H9 (cell line): ENCODE measurements around the gene CD300LG. TPM values are rescaled to one million over a fixed set of nuclear protein-coding genes. Genes with fewer than 3 reads are reported as not detected.

ENCODE experiments used
- DNase-seq: peaks from one replicate; pipeline ENCODE4 v3.0.0-alpha.2; 2017
- H2AFZ ChIP-seq: one replicate; pipeline ENCODE4 v1.6.1; 2013; ENCODE audit warnings: mild to moderate bottlenecking, low read length, control low read depth, moderate library complexity
- H2AK5ac ChIP-seq: 2 replicates; pipeline ENCODE4 v1.6.1; 2013; ENCODE audit warnings: low read length, control low read depth, mixed read lengths; ENCODE audit not compliant: insufficient read length
- H2BK120ac ChIP-seq: one replicate; pipeline ENCODE4 v1.6.1; 2013; ENCODE audit warnings: low read depth, mild to moderate bottlenecking, low read length, control low read depth, inconsistent platforms; ENCODE audit not compliant: poor library complexity, severe bottlenecking
- H2BK12ac ChIP-seq: 2 replicates; pipeline ENCODE4 v1.6.1; 2013; ENCODE audit warnings: low read length, control low read depth, mixed read lengths, low read depth; ENCODE audit not compliant: insufficient read length
- H2BK15ac ChIP-seq: 2 replicates; pipeline ENCODE4 v1.6.1; 2013; ENCODE audit warnings: low read depth, low read length, control low read depth
- H2BK20ac ChIP-seq: one replicate; pipeline ENCODE4 v1.6.1; 2013; ENCODE audit warnings: low read depth, mild to moderate bottlenecking, low read length, control low read depth, inconsistent platforms; ENCODE audit not compliant: poor library complexity, severe bottlenecking
- H2BK5ac ChIP-seq: 2 replicates; pipeline ENCODE4 v1.6.1; 2013; ENCODE audit warnings: low read length, control low read depth, mixed read lengths; ENCODE audit not compliant: insufficient read length
- H3K14ac ChIP-seq: 2 replicates; pipeline ENCODE4 v1.6.1; 2013; ENCODE audit warnings: low read length, control low read depth; ENCODE audit not compliant: insufficient read depth
- H3K18ac ChIP-seq: 2 replicates; pipeline ENCODE4 v1.6.1; 2013; ENCODE audit warnings: low read depth, mild to moderate bottlenecking, mixed read lengths, low read length, control low read depth; ENCODE audit not compliant: insufficient read length
- H3K23ac ChIP-seq: 2 replicates; pipeline ENCODE4 v1.6.1; 2013; ENCODE audit warnings: low read length, control low read depth, mixed read lengths, low read depth; ENCODE audit not compliant: insufficient read length
- H3K23me2 ChIP-seq: 2 replicates; pipeline ENCODE4 v1.6.1; 2013; ENCODE audit warnings: low read depth, mild to moderate bottlenecking, mixed read lengths, low read length, control low read depth; ENCODE audit not compliant: insufficient read length, poor library complexity, severe bottlenecking
- H3K27ac ChIP-seq: 2 replicates; pipeline ENCODE4 v1.5.1; 2013; ENCODE audit warnings: low read length, control low read depth, mixed read lengths, low read depth; ENCODE audit not compliant: insufficient read length
- H3K27me3 ChIP-seq: 2 replicates; pipeline ENCODE4 v1.6.1; 2013; ENCODE audit warnings: low read length, control low read depth, inconsistent platforms; ENCODE audit not compliant: insufficient read depth
- H3K4ac ChIP-seq: 2 replicates; pipeline ENCODE4 v1.6.1; 2013; ENCODE audit warnings: low read depth, mild to moderate bottlenecking, control low read depth, inconsistent platforms, low read length, moderate library complexity
- H3K4me1 ChIP-seq: 2 replicates; pipeline ENCODE4 v1.6.1; 2013; ENCODE audit warnings: low read length, control low read depth, inconsistent platforms; ENCODE audit not compliant: insufficient read depth
- H3K4me2 ChIP-seq: 2 replicates; pipeline ENCODE4 v1.6.1; 2013; ENCODE audit warnings: low read length, control low read depth, mixed read lengths; ENCODE audit not compliant: insufficient read length, insufficient read depth
- H3K56ac ChIP-seq: 2 replicates; pipeline ENCODE4 v1.6.1; 2013; ENCODE audit warnings: low read depth, mild to moderate bottlenecking, mixed read lengths, low read length, control low read depth; ENCODE audit not compliant: insufficient read length
- H3K79me1 ChIP-seq: 2 replicates; pipeline ENCODE4 v1.6.1; 2013; ENCODE audit warnings: low read depth, mild to moderate bottlenecking, moderate library complexity, low read length, control low read depth, inconsistent platforms; ENCODE audit not compliant: insufficient read depth, poor library complexity, severe bottlenecking
- H3K79me2 ChIP-seq: 2 replicates; pipeline ENCODE4 v1.6.1; 2013; ENCODE audit warnings: low read length, control low read depth, inconsistent platforms; ENCODE audit not compliant: insufficient read depth
- H3K9ac ChIP-seq: 2 replicates; pipeline ENCODE4 v1.6.1; 2013; ENCODE audit warnings: low read length, control low read depth, mixed read lengths; ENCODE audit not compliant: insufficient read length; ENCODE audit errors: extremely low read depth
- H3K9me3 ChIP-seq: one replicate; pipeline ENCODE4 v1.6.1; 2013; ENCODE audit warnings: low read depth, low read length, inconsistent platforms; ENCODE audit not compliant: control insufficient read depth
- H3T11ph ChIP-seq: one replicate; pipeline ENCODE4 v1.6.1; 2013; ENCODE audit warnings: mild to moderate bottlenecking, low read length, control low read depth, inconsistent platforms
- H4K20me1 ChIP-seq: one replicate; pipeline ENCODE4 v1.6.1; 2013; ENCODE audit not compliant: control insufficient read depth, insufficient read length, insufficient read depth
- H4K5ac ChIP-seq: 2 replicates; pipeline ENCODE4 v1.6.1; 2013; ENCODE audit warnings: low read depth, mild to moderate bottlenecking, mixed read lengths, low read length, control low read depth; ENCODE audit not compliant: insufficient read length
- H4K8ac ChIP-seq: replicated peaks from 2 replicates; pipeline ENCODE4 v1.6.1; 2013; ENCODE audit warnings: low read length, control low read depth, mixed read lengths, low read depth; ENCODE audit not compliant: insufficient read length
- H4K91ac ChIP-seq: 2 replicates; pipeline ENCODE4 v1.6.1; 2013; ENCODE audit warnings: low read depth, mild to moderate bottlenecking, moderate library complexity, mixed read lengths, low read length, control low read depth; ENCODE audit not compliant: insufficient read length
- H3K27ac Mint-ChIP-seq, 3 experiments: 2 replicates in 2 of 3; 3 replicates in 1 of 3; pipeline ENCODE4 v1.8.0; 2020 to 2021; ENCODE audit warnings: mixed read lengths in 3 of 3, mild to moderate bottlenecking in 1 of 3, moderate library complexity in 1 of 3
- H3K27me3 Mint-ChIP-seq: 2 replicates; pipeline ENCODE4 v1.8.0; 2021; ENCODE audit warnings: low read depth, mild to moderate bottlenecking, moderate library complexity, mixed read lengths
- H3K36me3 Mint-ChIP-seq, 3 experiments: 2 replicates in 2 of 3; 3 replicates in 1 of 3; pipeline ENCODE4 v1.8.0; 2020 to 2021; ENCODE audit warnings: low read depth in 3 of 3, mixed read lengths in 3 of 3; ENCODE audit not compliant: insufficient read depth in 1 of 3
- H3K4me1 Mint-ChIP-seq, 2 experiments: 2 replicates each; pipeline ENCODE4 v1.8.0; 2020; ENCODE audit warnings: mixed read lengths in 2 of 2
- H3K4me3 Mint-ChIP-seq, 2 experiments: 2 replicates in 1 of 2; 3 replicates in 1 of 2; pipeline ENCODE4 v1.8.0; 2020 to 2021; ENCODE audit warnings: mild to moderate bottlenecking in 2 of 2, mixed read lengths in 2 of 2, moderate library complexity in 1 of 2
- H3K9me3 Mint-ChIP-seq, 2 experiments: 2 replicates in 1 of 2; 3 replicates in 1 of 2; pipeline ENCODE4 v1.8.0; 2020; ENCODE audit warnings: mild to moderate bottlenecking in 2 of 2, mixed read lengths in 2 of 2, moderate library complexity in 1 of 2
- CTCF ChIP-seq: fragments of 200-600 bp; sonication (generic); conservative IDR thresholded peaks from 3 replicates; pipeline ENCODE4 v1.8.0; 2021; ENCODE audit warnings: antibody characterized with exemption, mild to moderate bottlenecking
- WGBS: extraction: QIAGEN DNeasy Blood & Tissue Kit; methylation state at CpG from one replicate; pipeline ENCODE4 v1.1.7; 2013; ENCODE audit warnings: missing lambda C conversion rate, low lambda C conversion rate, mixed read lengths; ENCODE audit not compliant: insufficient read length; ENCODE audit errors: extremely low coverage; 5-methylcytosine and 5-hydroxymethylcytosine counted together
- total RNA-seq: library from RNA; stranded (reverse); gene quantifications from 2 replicates; pipeline ENCODE4 v1.2.1, GENCODE V29; 2021

The CD300LG gene
- total RNA-seq, 1 experiment from 2014 or later, result not detected

DNA sequence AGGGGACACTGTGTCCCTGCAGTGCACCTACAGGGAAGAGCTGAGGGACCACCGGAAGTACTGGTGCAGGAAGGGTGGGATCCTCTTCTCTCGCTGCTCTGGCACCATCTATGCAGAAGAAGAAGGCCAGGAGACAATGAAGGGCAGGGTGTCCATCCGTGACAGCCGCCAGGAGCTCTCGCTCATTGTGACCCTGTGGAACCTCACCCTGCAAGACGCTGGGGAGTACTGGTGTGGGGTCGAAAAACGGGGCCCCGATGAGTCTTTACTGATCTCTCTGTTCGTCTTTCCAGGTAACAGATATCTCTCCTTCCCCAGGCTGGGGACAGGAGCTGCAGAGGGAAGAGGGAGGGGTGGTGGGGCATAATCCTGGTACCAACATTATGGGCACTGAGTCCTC is 1.6 kb downstream of the CD300LG start:
- no peak for DNase-seq
- Histone ChIP-seq H2AK5ac (no peak overlapping the region), H4K20me1 (no peaks in the 10 kb centered on the region), H4K91ac (no peak overlapping the region), H3K56ac (no peak overlapping the region), H2BK5ac (no peak overlapping the region), H3K23ac (no peak overlapping the region), H3K27ac (no peak overlapping the region), H3K4me1 (peaks cover 4% of the 10 kb centered on the region), H3K4me2 (no peak overlapping the region), H3T11ph (no peak overlapping the region), H3K27me3 (no peaks in the 10 kb centered on the region; the same call in 1 of the 2 replicates), H3K79me1 (no peaks in the 10 kb centered on the region), H2BK12ac (no peak overlapping the region), H3K4ac (no peak overlapping the region), H3K79me2 (no peaks in the 10 kb centered on the region), H3K14ac (no peak overlapping the region), H3K18ac (no peak overlapping the region), H2AFZ (no peak overlapping the region), H3K23me2 (no peaks in the 10 kb centered on the region), H3K9ac (no peak overlapping the region), H4K5ac (no peak overlapping the region), H3K9me3 (no peaks in the 10 kb centered on the region), H2BK120ac (no peak overlapping the region), H2BK15ac (no peak overlapping the region), H4K8ac (no peak overlapping the region), H2BK20ac (no peak overlapping the region)
- Mint-ChIP-seq H3K4me3 (no peak overlapping the region), H3K36me3 (no peaks in the 10 kb centered on the region), H3K4me1 (peaks cover 13 to 19% of the 10 kb centered on the region in 2 experiments), H3K27me3 (peaks cover 11% of the 10 kb centered on the region), H3K9me3 (no peaks in the 10 kb centered on the region; a peak in 1 of 5 replicates), H3K27ac (no peak overlapping the region; a peak in 1 of 7 replicates)
- TF ChIP-seq CTCF, result no peak
- WGBS, result no CpG with 5 or more reads among the region's 10 CpGs
